ENCODE measurements around the gene CCDC171.
"Not testable (repeated sequence)": the region's sequence is repeated elsewhere in the genome, so short reads cannot be mapped to it uniquely, and the experiment has no call there.

Gene CCDC171

DNA sequence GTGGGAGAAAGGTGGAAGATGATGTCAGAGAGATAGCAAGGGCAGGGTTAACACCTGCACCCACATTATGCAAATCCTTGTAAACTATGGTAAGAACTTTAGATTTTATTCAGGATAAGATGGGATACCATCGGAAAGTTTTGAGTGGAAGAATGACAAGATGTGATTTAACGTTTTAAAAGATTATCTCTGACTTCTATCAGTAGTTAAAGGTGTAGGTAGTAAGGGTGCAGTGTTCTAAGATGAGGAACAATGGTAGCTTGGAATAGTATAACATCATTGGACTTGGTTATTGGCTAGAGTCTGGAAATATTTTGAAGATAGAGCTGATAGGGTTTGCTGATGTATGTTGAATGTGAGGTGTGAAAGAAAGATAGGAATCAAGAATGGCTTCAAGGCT, 211.3 kb downstream of the CCDC171 start:
- no peak for DNase-seq

DNA sequence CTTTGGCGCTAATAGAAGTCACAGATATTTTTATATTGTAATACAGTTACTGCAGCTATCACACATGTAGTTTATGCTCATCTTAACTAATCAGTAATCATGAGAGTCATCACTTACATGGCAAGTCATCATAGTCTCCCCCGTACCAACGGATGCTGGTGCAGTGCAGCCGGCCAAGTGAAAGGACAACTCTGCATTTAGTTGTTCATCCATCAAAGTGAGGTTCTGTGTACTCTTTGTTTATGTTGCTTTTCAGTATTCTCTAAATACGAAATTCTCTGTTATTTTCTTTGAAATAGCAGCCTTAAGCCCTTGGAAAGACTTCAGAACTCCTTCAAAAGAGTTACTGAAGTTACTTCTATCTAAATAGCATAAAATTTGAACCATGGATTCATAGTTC, 216.7 kb downstream of the CCDC171 start:
- DNase-seq: no peak

DNA sequence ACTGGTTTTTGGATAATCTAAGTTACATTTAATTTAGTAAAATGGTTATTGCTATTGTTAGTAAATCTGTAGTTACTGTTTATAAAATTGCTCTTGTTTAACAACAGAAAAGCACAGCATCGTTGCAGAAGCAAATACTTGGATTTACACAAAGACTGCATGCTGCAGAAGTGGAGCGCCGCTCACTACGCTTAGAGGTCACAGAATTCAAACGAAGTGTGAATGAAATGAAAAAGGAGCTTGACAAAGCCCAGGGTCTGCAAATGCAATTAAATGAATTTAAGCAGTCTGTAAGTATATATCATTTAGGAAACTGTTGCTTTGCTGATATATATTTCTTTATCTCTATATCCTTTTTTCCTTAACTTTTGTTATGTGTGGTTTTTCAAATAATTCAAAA, 226.0 kb downstream of the CCDC171 start:
- DNase-seq: no peak

DNA sequence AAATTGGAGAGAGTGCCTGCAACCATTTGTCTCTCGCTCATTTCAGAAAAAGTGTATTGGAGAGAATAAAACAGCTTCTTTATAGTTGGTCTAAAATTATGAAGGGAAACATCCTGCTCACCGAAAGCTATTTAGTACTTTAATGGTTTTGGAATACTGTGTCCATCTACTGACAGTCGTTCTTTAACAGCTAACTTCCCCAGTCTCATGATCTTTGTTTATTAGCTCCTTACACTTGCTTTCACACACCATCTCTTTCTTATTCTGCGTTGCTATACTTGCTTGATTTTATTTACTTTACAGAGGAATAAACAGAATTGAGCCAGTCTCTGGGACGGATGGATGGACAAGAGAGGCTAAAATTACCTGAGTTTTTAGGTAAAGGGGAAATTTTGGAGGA, 229.3 kb downstream of the CCDC171 start:
- no peak for DNase-seq

DNA sequence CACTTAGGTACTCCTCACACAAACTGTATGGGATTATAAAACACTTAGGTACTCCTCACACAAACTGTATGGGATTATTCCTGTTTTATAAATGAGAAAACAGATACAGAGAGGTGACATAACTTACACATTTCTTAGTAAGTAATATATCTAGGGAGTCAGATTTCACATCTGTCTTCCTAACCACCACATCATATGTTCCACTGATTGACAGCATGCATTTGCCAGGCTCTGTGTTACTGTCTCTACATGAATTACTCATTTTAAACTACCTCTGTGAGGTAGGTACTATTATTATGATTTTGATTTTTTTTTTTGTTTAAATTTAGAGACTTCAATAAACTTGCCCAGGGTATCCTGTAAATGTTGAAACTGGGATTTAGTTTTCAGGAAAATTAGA, 232.7 kb downstream of the CCDC171 start:
- DNase-seq: no peak

DNA sequence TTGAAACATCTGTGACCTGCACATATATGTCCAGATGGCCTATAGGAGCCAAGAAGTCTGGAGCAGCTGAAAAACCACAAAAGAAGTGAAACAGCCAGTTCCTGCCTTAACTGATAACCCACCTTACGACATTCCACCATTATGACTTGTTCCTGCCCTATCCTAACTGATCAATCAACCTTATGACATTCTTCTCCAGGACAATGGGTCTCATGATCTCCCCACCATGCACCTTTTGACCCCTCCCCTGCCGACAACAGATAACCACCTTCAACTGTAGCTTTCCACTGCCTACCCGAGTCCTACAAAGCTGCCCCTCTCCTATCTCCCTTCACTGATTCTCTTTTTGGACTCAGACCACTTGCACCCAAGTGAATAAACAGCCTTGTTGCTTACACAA, 233.8 kb downstream of the CCDC171 start:
- no peak for DNase-seq

DNA sequence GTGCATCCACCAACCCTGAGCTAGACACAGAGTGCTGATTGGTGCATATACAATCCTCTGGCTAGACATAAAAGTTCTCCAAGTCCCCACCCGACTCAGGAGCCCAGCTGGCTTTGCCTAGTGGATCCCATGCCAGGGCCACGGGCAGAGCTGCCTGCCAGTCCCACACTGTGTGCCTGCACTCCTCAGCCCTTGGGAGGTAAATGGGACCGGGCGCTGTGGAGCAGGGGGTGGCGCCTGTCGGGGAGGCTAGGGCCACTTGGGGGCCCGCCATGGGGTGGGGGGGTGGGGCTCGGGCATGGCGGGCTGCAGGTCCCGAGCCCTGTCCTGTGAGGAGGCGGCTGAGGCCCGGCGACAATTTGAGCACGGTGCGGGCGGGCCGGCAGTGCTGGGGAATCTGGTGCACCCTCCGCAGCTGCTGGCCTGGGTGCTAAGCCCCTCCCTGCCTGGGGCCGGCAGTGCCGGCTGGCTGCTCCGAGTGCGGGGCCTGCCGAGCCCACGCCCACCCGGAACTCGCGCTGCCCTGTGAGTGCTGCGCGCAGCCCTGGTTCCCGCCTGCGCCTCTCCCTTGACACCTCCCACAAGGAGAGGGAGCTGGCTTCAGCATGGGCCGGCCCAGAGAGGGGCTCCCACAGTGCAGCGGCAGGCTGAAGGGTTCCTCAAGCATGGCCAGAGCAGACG, 257.5 kb downstream of the CCDC171 start:
- not testable (repeated sequence) for DNase-seq

DNA sequence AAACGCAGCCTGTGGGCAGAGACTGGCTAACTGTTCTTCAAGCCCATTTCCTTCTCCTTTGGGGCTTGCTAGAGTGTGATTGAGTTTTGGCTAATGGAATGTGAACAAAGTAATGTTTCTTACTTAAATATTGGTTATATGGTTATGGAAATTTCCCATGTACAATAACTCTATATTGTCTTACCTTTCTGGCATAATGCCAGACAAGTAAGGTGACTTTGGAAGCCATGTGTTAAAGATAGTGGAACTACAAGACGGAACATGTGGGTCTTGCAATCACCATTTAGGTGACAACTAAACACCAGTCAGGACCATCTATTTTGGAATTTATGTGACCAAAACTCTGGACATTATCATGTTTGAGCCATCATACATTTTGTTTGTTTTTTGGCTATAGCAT, 260.2 kb downstream of the CCDC171 start:
- DNase-seq: no peak

DNA sequence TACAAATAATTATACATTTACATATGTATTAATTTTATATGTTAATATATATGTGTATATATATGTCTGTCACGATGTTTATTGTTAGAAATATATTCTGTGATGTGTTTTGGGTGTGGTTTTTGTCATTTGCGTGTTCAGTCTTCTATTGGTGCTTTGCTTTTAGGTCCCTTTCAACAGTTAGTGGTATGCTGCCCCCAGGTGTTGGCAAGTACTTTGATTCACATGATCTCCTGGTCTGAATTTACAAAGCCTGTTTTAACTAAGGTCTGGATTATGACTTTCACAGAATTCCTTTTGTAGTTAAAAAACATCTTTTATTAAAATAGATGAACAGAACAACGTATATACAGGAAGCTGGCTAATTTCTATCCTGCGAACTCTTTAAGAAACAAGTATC, 271.5 kb downstream of the CCDC171 start:
- peak; percentile 15 for DNase-seq

DNA sequence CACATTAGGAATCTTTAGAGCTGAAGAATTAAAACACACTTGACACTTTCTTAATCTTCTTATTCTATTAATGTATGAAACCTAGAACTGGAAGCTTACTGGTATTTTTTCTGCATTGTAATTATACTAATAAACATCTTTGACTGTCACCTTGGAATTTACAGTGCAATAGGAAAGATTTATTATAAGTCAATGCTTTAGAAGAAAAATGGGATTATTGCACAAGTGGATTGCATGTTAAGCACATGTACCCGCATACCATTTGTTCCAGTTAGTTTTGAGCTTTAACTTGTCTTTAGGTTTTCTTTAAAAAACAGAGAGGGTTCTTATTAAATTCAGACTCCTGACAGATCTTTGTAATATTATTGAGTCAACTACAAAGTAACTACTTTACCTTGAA, 278.5 kb downstream of the CCDC171 start:
- no peak for DNase-seq

DNA sequence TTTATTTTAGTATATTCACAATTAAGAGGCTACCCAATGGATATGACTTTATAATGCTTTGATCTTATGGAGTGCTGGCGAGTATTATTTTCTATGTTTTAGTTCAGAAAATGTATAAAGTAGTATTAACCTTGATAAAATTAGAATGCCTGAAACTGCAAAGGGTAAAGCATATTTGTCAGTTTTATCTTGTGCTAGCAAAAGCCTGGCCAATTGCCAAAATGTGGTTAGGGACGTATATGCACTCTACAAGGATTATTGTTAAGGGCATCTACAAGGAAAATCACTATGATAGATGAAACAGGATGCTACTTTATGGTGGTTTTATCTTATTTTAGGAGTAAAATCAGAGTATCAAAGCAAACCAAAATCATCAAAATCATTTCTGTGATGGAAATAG, 281.7 kb downstream of the CCDC171 start:
- peak; percentile 36 for DNase-seq

DNA sequence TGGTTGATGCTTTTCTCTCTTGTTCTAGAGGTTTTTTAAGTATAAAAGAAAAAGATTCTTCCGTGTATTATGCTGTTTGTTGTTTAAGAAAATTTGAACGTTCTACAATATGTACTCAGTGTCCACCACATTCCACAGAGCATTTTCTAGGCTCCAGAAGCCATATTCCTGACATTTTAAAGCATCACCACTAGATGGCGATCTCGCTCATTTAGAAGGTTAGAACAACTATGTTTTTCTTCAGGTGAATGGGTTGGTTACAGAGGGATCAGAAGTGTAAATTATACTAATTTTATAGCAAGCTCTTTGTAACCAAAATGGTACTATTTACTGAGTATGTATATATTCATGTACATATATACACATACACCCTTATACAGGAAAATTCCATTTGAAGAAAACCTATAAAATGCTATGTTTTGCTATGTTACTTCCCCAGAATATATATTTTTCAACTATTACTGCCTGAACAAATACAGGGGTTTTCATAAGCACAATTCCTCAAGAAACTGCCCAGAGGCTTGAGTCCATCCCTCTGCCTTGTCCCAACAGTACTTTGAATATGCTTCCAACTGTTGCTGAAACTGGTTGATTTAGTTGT, 284.3 kb downstream of the CCDC171 start:
- peak; percentile 57 for DNase-seq

DNA sequence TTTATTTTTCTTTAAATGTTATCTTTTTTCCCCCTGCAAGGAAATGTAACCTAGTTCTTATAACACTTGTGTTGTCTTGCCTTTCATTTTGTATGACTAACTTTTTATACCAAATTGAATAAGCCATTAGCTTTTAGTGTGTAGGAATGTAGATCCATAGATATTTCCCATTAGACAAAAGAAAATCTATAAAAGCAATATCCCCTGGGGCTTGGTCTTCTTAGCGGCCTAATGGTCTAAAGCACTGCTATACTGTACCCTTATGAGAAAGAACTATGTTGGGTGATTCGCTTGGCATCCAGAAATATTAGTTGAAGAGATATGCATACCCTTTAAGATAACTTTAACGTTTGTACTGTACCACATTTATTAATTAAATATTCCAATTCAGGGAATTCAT, 289.2 kb downstream of the CCDC171 start:
- no peak for DNase-seq

DNA sequence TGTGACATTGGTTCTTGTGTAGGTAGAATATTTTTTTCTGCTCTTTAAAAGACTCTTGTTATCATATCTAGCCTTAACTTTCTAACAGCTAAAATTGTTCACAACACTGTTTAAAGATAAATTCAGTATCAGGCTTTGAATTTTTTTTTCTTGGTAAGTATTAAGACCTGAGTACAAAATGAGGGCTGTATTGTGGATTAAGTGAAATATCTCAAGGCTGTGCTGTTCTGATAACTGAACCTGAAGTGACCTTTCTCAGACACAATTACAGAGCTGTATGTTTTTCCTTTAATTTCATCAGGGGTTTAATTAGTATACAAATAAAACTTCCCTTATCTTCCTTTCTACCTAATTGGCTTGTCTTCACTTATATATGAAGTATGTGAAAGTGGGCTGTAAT, 290.5 kb downstream of the CCDC171 start:
- DNase-seq: peak; percentile 13

DNA sequence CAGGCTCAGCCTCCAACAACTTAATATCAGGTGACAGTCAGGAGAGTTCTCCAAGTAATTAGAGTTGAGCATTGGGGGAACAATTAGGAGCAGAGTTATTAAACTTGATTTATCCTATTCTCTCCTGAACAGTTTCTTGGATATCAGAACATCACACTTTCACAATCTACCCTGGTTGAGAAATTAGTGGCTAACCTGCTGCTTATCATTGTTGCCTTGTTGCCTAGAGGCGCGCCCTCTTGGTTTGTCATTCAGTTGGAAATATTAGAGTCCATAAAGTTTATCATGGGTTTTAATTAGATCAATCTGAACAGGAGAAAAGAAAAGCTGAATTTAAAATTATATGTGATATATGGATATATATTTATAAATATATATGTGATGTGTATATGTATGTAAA, 291.1 kb downstream of the CCDC171 start:
- no peak for DNase-seq

DNA sequence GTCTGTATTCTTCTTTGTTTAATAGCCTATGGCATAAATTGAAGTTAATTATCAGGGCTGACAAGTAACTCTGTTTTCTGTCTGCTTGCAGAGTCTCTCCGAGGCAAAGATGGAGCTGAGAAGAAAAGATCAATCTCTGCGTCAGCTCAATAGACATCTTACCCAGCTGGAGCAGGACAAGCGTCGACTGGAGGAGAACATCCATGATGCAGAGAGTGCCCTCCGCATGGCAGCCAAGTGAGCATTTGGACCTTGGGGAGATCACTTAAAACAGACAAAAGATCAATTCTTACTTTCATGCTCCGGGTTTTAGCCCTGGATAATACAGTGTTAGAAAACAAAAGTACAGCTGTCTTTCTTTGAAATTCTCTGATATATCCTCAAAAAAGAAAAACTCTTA, 293.8 kb downstream of the CCDC171 start:
- no peak for DNase-seq

DNA sequence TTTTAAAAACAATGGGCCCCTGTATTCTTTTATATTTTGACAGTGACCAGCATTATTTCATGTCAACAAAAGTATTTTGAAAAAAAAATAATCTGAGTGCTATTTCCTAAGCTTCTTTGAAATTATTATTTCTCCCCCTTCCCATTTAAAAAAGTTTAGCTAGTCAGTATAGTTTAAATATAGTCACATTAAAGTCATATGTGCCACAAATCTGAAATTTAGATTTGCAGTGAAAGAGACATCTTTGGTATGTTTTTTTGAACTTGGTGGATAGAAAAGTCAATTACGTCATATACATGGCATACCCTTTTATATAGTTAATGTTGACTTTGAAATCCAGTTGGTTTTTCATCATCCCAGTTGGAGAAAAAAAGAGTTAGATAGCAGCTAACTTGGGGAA, 297.0 kb downstream of the CCDC171 start:
- no peak for DNase-seq

DNA sequence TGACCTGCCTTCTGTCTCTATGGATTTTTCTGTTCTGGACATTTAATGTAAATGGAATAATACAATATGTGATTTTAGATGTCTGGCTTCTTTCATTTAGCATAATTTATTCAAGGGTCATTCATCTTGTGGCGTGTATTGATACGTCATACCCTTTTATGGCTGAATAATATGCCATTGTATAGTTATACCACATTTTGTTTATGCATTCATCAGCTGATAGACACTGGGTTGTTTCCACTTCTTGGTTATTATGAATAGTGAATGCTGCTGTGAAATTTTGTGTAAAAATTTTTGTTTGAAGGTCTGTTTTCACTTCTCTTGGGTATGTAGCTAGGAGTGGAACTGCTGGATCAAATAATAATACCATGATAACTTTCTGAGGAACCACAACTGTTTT, 298.9 kb downstream of the CCDC171 start:
- no peak for DNase-seq

DNA sequence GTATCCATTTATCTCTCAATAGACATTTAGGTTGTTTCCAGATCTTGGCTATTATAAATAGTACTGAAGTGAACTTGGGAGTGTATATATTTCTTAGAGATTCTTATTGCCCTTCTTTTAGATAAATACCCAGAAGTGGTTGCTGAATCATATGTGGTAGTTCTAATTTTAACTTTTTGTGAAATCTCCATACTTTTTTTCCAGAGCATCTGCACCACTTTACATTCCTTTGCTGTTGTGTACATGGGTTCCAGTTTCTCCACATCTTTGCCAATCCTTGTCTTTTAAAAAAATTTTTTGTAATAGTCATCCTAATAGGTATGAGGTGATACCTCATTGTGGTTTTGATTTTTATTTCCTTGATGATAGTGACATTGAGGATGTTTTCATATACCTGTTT, 303.7 kb downstream of the CCDC171 start:
- no peak for DNase-seq

DNA sequence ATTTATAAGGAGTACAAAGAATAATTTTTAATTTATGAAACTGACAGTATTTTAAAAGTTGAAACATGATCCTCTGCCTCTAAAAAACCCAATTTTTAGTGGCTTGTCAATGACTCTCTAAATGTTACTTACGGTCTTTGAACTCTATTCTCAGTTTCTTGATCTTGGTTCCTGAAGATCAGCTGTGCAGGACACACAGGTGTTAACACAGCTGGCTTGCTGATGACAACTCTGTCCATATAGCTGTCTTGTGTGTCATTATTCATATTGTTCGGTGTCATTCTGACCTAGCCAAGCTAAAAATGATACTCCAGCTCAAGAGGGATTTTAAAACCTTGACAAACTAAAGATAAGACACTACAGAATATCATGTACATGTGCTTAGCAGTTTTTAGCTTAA, 314.5 kb downstream of the CCDC171 start:
- DNase-seq: no peak

DNA sequence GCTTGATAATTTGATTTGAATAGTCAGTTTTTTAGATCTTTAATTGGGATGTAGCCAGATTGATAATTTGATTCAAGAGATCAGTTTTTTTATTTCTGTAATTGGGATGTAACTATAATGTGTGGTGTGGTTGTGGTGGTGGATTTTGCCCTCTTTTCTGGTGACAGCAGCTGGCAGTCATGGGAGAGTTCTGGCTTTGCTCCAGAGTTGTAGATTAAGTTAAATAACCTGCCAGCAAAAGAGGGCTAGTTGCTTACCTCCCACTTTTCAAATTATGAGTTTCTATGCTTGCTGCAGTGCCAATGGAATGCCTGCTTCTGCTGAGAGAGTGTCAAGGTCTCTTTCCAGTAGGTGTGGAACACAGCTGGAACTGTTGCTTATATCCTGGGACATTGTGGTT, 315.1 kb downstream of the CCDC171 start:
- no peak for DNase-seq

DNA sequence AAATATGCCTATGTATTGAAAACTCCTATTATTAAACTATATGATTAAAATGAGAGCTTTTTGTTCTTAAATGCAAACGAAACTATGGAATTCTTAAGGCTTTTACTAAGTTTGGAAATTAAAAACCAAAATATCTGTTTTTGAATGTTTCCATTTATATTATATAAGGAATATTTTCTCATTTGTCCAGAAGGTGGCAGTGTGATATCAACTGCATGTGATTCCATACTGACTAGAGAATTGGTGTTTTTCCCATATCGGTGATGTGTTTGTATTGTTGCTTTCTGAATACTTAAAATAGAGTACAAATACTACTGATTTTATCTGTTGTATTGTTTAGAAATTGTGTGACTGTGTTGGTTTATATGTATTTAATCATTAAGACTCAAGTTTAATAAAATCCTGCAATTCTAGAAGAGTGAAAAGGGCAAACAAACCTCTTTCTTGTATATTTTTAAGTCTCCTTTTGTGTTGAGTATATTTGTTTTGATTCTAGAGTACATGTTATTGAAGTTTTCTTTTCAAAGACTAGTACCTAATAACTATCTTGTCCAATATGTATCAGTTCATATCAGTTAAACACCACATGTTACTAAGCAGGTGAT, 320.8 kb downstream of the CCDC171 start:
- peak; percentile 64 for DNase-seq

DNA sequence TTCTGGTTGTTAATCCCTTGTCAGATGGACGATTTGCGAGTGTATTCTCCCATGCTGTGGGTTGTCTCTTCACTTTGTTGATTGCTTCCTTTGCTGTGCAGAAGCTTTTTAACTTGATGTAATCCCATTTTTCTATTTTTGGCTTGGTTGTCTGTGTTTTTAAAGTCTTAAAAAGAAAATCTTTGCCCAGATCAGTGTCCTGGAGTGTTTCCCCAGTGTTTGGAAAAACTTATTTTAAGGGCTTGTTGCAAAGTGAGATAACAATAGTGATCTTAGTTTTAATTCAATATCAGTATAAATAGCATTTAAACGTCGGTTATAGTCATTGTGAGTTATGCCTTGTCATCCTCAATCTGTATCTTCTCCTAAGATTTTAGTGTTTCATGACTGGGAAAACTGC, 329.5 kb downstream of the CCDC171 start:
- no peak for DNase-seq

DNA sequence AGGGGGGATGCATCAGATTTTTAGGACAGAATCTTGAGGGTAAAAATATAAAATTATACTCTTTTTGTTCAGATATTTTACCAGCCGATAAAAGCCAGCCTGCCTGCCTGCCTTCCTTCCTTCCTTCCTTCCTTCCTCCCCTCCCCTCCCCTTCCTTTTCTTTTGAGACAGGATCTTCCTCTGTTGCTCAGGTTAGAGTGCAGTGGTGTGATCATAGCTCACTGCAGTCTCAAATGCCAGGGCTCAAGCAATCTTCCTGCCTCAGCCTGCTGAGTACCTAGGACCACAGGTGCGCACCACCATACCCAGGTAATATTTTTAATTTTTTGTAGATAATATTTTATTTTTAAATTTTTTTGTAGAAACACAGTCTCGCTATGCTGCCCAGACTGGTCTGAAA, 330.0 kb downstream of the CCDC171 start:
- no peak for DNase-seq

DNA sequence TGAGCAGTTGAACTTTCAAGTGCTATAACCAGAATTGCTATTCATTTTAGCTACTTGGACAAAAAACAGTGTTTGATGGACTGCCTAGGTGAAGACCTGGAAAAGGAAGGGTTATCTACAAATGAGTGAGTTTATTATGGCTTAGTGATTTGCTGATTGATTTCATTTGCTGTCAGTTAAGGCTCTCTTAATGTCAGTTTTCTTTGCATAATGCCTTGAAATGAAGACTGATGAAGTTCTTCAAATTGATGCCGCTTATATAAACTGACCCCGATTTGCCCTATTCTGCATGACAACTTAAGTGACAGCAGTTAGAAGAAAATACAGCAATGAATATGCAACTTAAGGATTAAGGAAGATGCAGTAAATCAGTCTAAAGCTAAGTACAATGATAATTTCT, 332.6 kb downstream of the CCDC171 start:
- DNase-seq: no peak
